Liver (tissue), 3 donors: ENCODE results near the gene ALDH1A2.

ENCODE experiments used
- EGR1 ChIP-seq, 2 donors: IDR thresholded peaks; 2 replicates each; pipeline ENCODE4 v1.6.1; 2016 to 2018; ENCODE audit warnings: antibody characterized with exemption in 2 of 2, low read depth in 2 of 2
- FOXA1 ChIP-seq: IDR thresholded peaks from 2 replicates; pipeline ENCODE4 v1.6.1; 2016; ENCODE audit warnings: antibody characterized with exemption
- HNF4G ChIP-seq: IDR thresholded peaks from 2 replicates; pipeline ENCODE4 v1.6.1; 2016; ENCODE audit warnings: antibody characterized with exemption
- JUND ChIP-seq, 2 donors: IDR thresholded peaks; 2 replicates each; pipeline ENCODE4 v1.6.1; 2016; ENCODE audit warnings: antibody characterized with exemption in 2 of 2
- RAD21 ChIP-seq, 2 donors: IDR thresholded peaks; 2 replicates each; pipeline ENCODE4 v1.6.1; 2016; ENCODE audit warnings: antibody characterized with exemption in 2 of 2, mild to moderate bottlenecking in 2 of 2
- TF ChIP-seq, protein P1 (sequence below): fragments of 150-350 bp; IDR thresholded peaks from 2 replicates; pipeline ENCODE4 v1.5.1; 2017; ENCODE audit warnings: improper control_type of control experiment, low read depth, low read length; ENCODE audit not compliant: missing input control
- TF ChIP-seq, protein P2 (sequence below): IDR thresholded peaks from 2 replicates; pipeline ENCODE4 v1.6.1; 2016; ENCODE audit warnings: antibody characterized with exemption, mild to moderate bottlenecking
- TF ChIP-seq, protein P3 (sequence below): IDR thresholded peaks from 2 replicates; pipeline ENCODE4 v1.6.1; 2016; ENCODE audit warnings: antibody characterized with exemption
- donor health status: healthy.
- donor health status: healthy.

GRCh38 chr15:57953874-57954273, 111.6 kb downstream of the ALDH1A2 start:
- no peak for TF ChIP-seq HNF4G
- TF ChIP-seq, protein P1, sequence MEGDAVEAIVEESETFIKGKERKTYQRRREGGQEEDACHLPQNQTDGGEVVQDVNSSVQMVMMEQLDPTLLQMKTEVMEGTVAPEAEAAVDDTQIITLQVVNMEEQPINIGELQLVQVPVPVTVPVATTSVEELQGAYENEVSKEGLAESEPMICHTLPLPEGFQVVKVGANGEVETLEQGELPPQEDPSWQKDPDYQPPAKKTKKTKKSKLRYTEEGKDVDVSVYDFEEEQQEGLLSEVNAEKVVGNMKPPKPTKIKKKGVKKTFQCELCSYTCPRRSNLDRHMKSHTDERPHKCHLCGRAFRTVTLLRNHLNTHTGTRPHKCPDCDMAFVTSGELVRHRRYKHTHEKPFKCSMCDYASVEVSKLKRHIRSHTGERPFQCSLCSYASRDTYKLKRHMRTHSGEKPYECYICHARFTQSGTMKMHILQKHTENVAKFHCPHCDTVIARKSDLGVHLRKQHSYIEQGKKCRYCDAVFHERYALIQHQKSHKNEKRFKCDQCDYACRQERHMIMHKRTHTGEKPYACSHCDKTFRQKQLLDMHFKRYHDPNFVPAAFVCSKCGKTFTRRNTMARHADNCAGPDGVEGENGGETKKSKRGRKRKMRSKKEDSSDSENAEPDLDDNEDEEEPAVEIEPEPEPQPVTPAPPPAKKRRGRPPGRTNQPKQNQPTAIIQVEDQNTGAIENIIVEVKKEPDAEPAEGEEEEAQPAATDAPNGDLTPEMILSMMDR, result no peak
- TF ChIP-seq RAD21 (IDR thresholded peaks at IDR 0.05), result no peak
- no peak for TF ChIP-seq FOXA1
- TF ChIP-seq, protein P2, sequence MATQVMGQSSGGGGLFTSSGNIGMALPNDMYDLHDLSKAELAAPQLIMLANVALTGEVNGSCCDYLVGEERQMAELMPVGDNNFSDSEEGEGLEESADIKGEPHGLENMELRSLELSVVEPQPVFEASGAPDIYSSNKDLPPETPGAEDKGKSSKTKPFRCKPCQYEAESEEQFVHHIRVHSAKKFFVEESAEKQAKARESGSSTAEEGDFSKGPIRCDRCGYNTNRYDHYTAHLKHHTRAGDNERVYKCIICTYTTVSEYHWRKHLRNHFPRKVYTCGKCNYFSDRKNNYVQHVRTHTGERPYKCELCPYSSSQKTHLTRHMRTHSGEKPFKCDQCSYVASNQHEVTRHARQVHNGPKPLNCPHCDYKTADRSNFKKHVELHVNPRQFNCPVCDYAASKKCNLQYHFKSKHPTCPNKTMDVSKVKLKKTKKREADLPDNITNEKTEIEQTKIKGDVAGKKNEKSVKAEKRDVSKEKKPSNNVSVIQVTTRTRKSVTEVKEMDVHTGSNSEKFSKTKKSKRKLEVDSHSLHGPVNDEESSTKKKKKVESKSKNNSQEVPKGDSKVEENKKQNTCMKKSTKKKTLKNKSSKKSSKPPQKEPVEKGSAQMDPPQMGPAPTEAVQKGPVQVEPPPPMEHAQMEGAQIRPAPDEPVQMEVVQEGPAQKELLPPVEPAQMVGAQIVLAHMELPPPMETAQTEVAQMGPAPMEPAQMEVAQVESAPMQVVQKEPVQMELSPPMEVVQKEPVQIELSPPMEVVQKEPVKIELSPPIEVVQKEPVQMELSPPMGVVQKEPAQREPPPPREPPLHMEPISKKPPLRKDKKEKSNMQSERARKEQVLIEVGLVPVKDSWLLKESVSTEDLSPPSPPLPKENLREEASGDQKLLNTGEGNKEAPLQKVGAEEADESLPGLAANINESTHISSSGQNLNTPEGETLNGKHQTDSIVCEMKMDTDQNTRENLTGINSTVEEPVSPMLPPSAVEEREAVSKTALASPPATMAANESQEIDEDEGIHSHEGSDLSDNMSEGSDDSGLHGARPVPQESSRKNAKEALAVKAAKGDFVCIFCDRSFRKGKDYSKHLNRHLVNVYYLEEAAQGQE, result no peak
- TF ChIP-seq, protein P3, sequence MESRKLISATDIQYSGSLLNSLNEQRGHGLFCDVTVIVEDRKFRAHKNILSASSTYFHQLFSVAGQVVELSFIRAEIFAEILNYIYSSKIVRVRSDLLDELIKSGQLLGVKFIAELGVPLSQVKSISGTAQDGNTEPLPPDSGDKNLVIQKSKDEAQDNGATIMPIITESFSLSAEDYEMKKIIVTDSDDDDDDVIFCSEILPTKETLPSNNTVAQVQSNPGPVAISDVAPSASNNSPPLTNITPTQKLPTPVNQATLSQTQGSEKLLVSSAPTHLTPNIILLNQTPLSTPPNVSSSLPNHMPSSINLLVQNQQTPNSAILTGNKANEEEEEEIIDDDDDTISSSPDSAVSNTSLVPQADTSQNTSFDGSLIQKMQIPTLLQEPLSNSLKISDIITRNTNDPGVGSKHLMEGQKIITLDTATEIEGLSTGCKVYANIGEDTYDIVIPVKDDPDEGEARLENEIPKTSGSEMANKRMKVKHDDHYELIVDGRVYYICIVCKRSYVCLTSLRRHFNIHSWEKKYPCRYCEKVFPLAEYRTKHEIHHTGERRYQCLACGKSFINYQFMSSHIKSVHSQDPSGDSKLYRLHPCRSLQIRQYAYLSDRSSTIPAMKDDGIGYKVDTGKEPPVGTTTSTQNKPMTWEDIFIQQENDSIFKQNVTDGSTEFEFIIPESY, result no peak
- no peak for TF ChIP-seq JUND (IDR thresholded peaks at IDR 0.05)
- no peak for TF ChIP-seq EGR1 (IDR thresholded peaks at IDR 0.05; ENCODE audit: low read depth in 2 of 2)
